ENCODE data around the gene EMSY. TPM values are rescaled to one million over a fixed set of nuclear protein-coding genes. Genes with fewer than 3 reads are reported as not detected.

EMSY gene
- total and polyA plus RNA-seq, 2 donors (not counting 3 experiments of a cell fraction or from before 2014, with no cell fraction given) = 18.3 to 25.7 TPM

DNA sequence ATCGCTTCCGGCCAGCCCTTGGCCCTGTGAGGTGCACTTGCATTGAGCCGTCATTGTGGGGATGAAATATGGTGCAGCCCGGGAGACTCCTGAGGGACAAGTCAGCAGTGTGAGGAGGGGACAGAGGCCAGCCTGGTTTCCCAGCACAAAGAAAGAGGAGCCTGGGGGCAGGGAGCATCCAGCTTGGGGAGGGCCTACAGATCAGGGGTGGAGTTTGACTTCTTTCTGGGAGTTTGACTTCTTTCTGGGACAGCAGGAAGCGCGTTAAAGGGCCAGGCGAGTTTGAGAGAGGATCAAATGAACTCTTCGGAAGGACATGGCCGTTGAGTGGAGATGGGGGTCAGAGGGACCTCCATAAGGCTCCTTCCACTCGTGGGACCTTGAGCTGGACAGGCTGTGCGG lies 133.8 kb downstream of the EMSY start:
- intact Hi-C loops (cut with micrococcal nuclease) (loop anchor here (1.0 kb wide), 9 partner anchors 10 to 133 kb away; partner anchors contain the start of genes EMSY and LRRC32), dilution Hi-C loops (cut with MboI; ENCODE audit: extremely low pct_ligation_motif_present, low sequenced_read_pairs) (no loop called here)
- H4K20me1 ChIP-seq (replicated peaks; ENCODE audit: control insufficient read depth, extremely low read depth, insufficient read depth, low read length) = no peaks in the 10 kb centered on the region
- no TSS peak for BruUV-seq (replicated peaks)
- no peaks in the 10 kb centered on the region for H3K27me3 ChIP-seq (ENCODE audit: control insufficient read depth in 2 of 2, insufficient read depth in 2 of 2, low read length in 2 of 2)
- POLR2A ChIA-PET = interaction anchor here (1.0 to 3.0 kb wide), 3 partner anchors 10 to 91 kb away, joined by 4 to 14 read pairs (median 7); no protein-coding TSS in a partner anchor
- TF ChIP-seq MYC (IDR thresholded peaks at IDR 0.05; ENCODE audit: low read depth, low read length) = no peak
- peak; percentile 43 for TF ChIP-seq POLR2AphosphoS5 (IDR thresholded peaks at IDR 0.05; ENCODE audit: insufficient read depth, low read depth, low read length)
- TF ChIP-seq POLR2A (IDR thresholded peaks at IDR 0.05; ENCODE audit: low read depth, low read length) = peak; percentile 12
- peaks cover 39% of the 10 kb centered on the region for H3K4me1 ChIP-seq (ENCODE audit: control insufficient read depth, extremely low read depth, insufficient read depth, low read length)
- H3K9me1 ChIP-seq (replicated peaks; ENCODE audit: control insufficient read depth, extremely low read depth, insufficient read depth, low read length) = no peaks in the 10 kb centered on the region
- no peaks in the 10 kb centered on the region for H3K79me2 ChIP-seq (ENCODE audit: control insufficient read depth, insufficient read depth, low read length)
- peak overlapping the region; percentile 16 for H3K4me2 ChIP-seq (ENCODE audit: insufficient read depth, low read length)
- peak overlapping the region; percentile 85 for H3K27ac ChIP-seq (ENCODE audit: insufficient read depth, low read depth, low read length)
- DNase-seq (ENCODE audit: low read depth, low spot score) (peak; percentile 89), FAIRE-seq (no peak)
- H2AFZ ChIP-seq (ENCODE audit: low read depth, low read length) = peak overlapping the region; percentile 47
- H3K9me3 ChIP-seq (replicated peaks; ENCODE audit: control insufficient read depth, insufficient read depth, low read length) = no peaks in the 10 kb centered on the region
- no peak overlapping the region for H3K4me3 ChIP-seq (replicated peaks in 1 of 3; ENCODE audit: insufficient read depth in 1 of 3, low read depth in 1 of 3, low read length in 3 of 3)
- no peaks in the 10 kb centered on the region for H3K36me3 ChIP-seq (ENCODE audit: control insufficient read depth in 2 of 2, extremely low read depth in 1 of 2, insufficient read depth in 2 of 2, low read length in 2 of 2)
- H3K9ac ChIP-seq (replicated peaks; ENCODE audit: extremely low read depth, insufficient read depth, low read length) = peak overlapping the region; percentile 68
- CTCF ChIA-PET = interaction anchor here (0.9 to 5.5 kb wide), 20 partner anchors 9 to 340 kb away, joined by 3 to 134 read pairs (median 4); partner anchors contain the start of gene LRRC32

DNA sequence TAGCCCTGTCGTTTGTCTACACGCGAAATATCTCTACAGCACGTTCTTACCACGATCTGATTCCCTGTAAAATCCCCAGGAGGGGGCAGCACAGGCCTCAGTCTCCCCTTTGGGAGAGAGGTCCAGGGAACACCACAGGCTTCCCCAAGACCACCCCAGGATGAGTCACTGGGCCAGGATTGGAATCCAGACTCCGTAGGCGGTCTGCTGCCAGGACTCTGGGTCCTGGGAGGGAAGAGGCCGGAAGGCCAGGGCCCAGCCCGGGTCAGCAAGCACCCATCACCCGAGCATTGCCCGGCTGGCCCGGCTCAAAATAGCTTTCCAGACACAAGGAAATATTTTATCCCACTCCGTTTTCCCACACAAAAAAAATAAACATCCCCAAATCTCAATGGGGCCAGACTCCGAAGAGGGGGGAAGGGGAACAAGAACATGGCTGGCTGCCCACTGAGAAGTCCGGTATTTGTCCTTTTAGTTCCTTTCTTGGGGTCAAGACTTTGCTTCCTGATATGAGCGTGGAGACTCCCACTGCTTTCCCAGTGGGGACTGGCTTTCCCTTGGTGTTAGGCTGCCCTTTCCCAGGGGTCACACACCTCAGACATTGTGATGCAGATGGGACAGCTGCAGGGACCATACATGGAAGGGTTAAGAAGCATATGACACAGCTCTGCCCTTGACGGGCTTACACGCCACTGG lies 134.4 kb downstream of the EMSY start:
- no peak for FAIRE-seq
- peak; percentile 97 for DNase-seq (ENCODE audit: low read depth, low spot score)
- Histone ChIP-seq H3K4me2 (ENCODE audit: insufficient read depth, low read length) (peak overlapping the region; percentile 16), H3K36me3 (ENCODE audit: control insufficient read depth in 2 of 2, extremely low read depth in 1 of 2, insufficient read depth in 2 of 2, low read length in 2 of 2) (no peaks in the 10 kb centered on the region), H3K9me1 (replicated peaks; ENCODE audit: control insufficient read depth, extremely low read depth, insufficient read depth, low read length) (no peaks in the 10 kb centered on the region), H3K27me3 (ENCODE audit: control insufficient read depth in 2 of 2, insufficient read depth in 2 of 2, low read length in 2 of 2) (no peaks in the 10 kb centered on the region), H3K4me1 (ENCODE audit: control insufficient read depth, extremely low read depth, insufficient read depth, low read length) (peaks cover 39% of the 10 kb centered on the region), H3K79me2 (ENCODE audit: control insufficient read depth, insufficient read depth, low read length) (no peaks in the 10 kb centered on the region), H3K9me3 (replicated peaks; ENCODE audit: control insufficient read depth, insufficient read depth, low read length) (no peaks in the 10 kb centered on the region), H3K9ac (replicated peaks; ENCODE audit: extremely low read depth, insufficient read depth, low read length) (peak overlapping the region; percentile 68), H2AFZ (ENCODE audit: low read depth, low read length) (peak overlapping the region; percentile 47), H4K20me1 (replicated peaks; ENCODE audit: control insufficient read depth, extremely low read depth, insufficient read depth, low read length) (no peaks in the 10 kb centered on the region), H3K4me3 (replicated peaks in 1 of 3; ENCODE audit: insufficient read depth in 1 of 3, low read depth in 1 of 3, low read length in 3 of 3) (no peak overlapping the region), H3K27ac (ENCODE audit: insufficient read depth, low read depth, low read length) (peak overlapping the region; percentile 85)
- dilution Hi-C loops (cut with MboI; ENCODE audit: extremely low pct_ligation_motif_present, low sequenced_read_pairs) (no loop called here), intact Hi-C loops (cut with micrococcal nuclease) (loop anchor here (1.0 kb wide), 8 partner anchors 9 to 134 kb away; partner anchors contain the start of genes EMSY and LRRC32)
- peak; percentile 70 for TF ChIP-seq JUN (IDR thresholded peaks at IDR 0.05; ENCODE audit: borderline replicate concordance, insufficient read depth, insufficient read length, low read depth)
- TF ChIP-seq, protein P1, sequence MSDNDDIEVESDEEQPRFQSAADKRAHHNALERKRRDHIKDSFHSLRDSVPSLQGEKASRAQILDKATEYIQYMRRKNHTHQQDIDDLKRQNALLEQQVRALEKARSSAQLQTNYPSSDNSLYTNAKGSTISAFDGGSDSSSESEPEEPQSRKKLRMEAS (IDR thresholded peaks at IDR 0.05; ENCODE audit: insufficient read depth, insufficient read length) = peak; percentile 24
- peak; percentile 82 for TF ChIP-seq FOS (IDR thresholded peaks at IDR 0.05; ENCODE audit: borderline replicate concordance, insufficient read depth, low read length)
- TF ChIP-seq MYC (IDR thresholded peaks at IDR 0.05; ENCODE audit: low read depth, low read length) = no peak
- peak; percentile 63 for TF ChIP-seq POLR2AphosphoS5 (IDR thresholded peaks at IDR 0.05; ENCODE audit: insufficient read depth, low read depth, low read length)
- no peak for TF ChIP-seq GATA2 (IDR thresholded peaks at IDR 0.05; ENCODE audit: insufficient read depth, insufficient read length, low read depth, low read length)
- no peak for TF ChIP-seq EZH2 (IDR thresholded peaks at IDR 0.05; ENCODE audit: borderline replicate concordance, low read depth, low read length, severe bottlenecking)
- TF ChIP-seq, protein P2, sequence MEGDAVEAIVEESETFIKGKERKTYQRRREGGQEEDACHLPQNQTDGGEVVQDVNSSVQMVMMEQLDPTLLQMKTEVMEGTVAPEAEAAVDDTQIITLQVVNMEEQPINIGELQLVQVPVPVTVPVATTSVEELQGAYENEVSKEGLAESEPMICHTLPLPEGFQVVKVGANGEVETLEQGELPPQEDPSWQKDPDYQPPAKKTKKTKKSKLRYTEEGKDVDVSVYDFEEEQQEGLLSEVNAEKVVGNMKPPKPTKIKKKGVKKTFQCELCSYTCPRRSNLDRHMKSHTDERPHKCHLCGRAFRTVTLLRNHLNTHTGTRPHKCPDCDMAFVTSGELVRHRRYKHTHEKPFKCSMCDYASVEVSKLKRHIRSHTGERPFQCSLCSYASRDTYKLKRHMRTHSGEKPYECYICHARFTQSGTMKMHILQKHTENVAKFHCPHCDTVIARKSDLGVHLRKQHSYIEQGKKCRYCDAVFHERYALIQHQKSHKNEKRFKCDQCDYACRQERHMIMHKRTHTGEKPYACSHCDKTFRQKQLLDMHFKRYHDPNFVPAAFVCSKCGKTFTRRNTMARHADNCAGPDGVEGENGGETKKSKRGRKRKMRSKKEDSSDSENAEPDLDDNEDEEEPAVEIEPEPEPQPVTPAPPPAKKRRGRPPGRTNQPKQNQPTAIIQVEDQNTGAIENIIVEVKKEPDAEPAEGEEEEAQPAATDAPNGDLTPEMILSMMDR (IDR thresholded peaks at IDR 0.05; ENCODE audit: extremely low read depth in 1 of 2, insufficient read depth in 1 of 2, low read depth in 1 of 2, low read length in 2 of 2) = peak; percentile 58 to 61
- CTCF ChIA-PET = interaction anchor here (0.7 to 5.5 kb wide), 21 partner anchors 9 to 371 kb away, joined by 3 to 134 read pairs (median 4); partner anchors contain the start of gene LRRC32
- BruUV-seq (replicated peaks) = TSS peak; percentile 58
- POLR2A ChIA-PET = interaction anchor here (0.6 to 3.0 kb wide), 5 partner anchors 9 to 136 kb away, joined by 3 to 14 read pairs (median 5); no protein-coding TSS in a partner anchor

All from endothelial cell of umbilical vein (primary cell).